ENCODE measurements around the gene CCDC24.

CCDC24 gene

DNA sequence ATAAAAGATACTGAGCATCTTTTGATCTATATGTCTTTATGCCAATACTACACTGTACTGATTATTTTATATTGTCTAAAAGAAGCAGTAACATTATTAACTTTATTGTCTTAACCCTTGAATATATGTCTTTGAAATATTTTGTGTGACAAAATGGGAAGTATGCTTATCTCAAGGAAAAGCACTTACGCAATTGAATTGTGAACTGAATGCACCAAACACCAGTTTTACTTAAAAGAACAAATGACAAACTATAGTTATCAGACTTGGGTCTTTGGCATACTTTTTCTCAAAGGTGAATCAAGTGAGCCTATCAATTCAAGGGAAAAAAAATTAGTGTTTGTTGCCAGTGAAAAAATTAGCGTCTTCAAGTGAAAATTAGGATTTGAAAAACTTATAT lies 49.0 kb downstream of the CCDC24 start:
- no peak for DNase-seq (ENCODE audit: low spot score)

DNA sequence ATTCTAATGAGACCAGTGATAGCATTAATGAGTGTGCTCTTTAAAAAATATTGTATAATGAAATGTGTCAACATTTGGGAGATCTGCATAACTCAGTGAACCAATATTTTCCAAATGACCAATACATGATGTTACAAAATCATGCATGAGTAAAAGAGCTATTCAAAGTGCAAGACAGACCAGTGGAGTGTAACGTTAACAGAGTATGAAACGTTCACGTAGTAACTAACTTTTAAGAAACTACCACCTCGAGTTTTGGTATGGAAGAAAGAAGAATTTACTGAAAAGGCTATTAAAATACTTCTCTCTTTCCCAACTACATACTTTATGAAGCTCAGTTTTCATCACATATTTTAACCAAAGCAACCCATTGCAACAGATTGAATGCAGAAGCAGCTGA lies 49.4 kb downstream of the CCDC24 start:
- DNase-seq (ENCODE audit: low spot score) = no peak

DNA sequence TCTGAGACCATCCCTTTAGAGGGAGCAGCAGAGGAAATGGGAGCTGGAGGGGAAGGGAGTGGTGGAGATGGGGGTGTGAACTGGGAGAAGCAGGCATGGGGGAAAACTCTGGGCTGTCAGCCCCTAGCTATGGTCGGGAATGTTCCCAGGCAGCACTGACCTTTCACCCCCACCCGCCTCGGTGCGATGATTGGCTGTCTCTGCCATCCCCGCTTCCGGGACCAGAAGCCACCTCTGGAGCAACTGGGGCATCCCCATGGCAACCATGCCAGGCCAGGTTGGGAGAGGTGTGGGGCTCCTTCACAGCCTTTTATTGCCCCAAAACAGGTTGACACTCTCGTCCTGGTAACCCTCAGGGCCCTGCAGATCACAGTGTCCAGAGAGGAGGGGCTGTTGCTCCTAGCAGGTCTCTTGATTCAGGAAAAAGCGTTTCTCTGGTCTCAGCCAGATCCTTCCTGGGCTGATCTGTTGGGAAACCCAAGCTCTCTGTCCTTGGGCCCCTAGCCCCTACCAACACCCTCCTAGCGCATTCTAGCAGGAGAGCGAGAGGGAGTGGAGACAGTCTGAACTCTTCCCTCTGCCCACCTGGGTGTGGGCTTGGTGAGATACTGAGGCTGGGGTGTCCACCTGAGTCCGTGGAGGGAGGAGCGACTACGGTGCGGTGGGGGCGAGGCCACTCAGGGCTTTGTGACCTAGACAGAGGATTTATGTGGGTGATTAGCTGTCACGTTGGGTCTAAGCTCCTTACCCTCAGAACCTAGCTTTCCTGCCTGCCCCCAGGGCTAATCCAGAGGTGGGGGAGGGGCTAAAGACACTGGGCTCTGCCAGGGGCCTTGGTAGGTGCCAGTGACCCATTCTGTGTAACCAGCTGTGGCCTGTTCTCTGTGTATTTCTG lies 52.0 kb downstream of the CCDC24 start:
- DNase-seq (ENCODE audit: low spot score) = no peak

- DNase-seq (ENCODE audit: low spot score) = no peak
These were observed 52.8 kb downstream of the CCDC24 start for GRCh38 chr1:44044071-44044801.

DNA sequence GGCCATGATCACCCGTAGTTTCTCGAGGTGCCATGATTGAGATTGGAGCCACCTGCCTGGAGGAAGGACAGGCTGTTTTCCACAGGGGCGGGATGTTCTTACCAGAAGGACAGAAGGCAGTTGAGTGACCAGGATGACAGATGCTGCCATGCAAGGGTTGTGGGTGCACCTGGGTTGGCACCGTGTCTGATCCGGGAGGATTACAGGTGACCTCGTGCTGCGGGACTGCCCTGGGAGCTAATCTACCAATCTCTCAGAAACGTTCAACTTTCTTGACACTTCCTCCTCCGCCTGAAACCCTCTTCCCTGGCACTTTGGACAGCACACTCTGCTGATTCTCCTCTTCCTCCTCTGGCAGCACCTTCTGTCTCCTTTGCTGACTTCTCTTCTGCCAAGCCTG lies 53.7 kb downstream of the CCDC24 start:
- DNase-seq (ENCODE audit: low spot score) = no peak

Data from pons (tissue), 1 donor.